H1 (cell line): Measurements from ENCODE around the gene TRDMT1. TPM values are rescaled to one million over a fixed set of nuclear protein-coding genes. Genes with fewer than 3 reads are reported as not detected.

Experiments
- CTCF ChIA-PET: fragments of 300-600 bp; sonication (Branson Sonifier 250); formaldehyde crosslinking; loops from one replicate; lab custom pipeline; 2021; ENCODE audit not compliant: partially characterized antibody; lab: Charles Lee
- POLR2A ChIA-PET: fragments of 300-600 bp; sonication (Branson Sonifier 250); formaldehyde crosslinking; loops from one replicate; lab custom pipeline; 2021; ENCODE audit warnings: inconsistent platforms; ENCODE audit not compliant: partially characterized antibody; lab: Charles Lee
- DNase-seq, 2 experiments: peaks; one replicate each; pipeline versions ENCODE4 v3.0.0 to v3.0.0-alpha.2; 2010 to 2022; ENCODE audit warnings: low spot score in 2 of 2, low read depth in 1 of 2, mixed read lengths in 1 of 2
- FAIRE-seq: peaks from 2 replicates; lab custom pipeline; 2011; peaks lifted over from hg19 to GRCh38; lab: Jason Lieb, UNC
- H2AFZ ChIP-seq: 2 replicates; pipeline ENCODE4 v1.8.1; 2012; ENCODE audit warnings: low read length, inconsistent platforms
- H2AK5ac ChIP-seq: 2 replicates; pipeline ENCODE4 v1.6.1; 2013; ENCODE audit warnings: low read depth, low read length
- H2BK120ac ChIP-seq: replicated peaks from 2 replicates; pipeline ENCODE3; 2013; ENCODE audit warnings: low read depth, low read length, inconsistent platforms
- H2BK12ac ChIP-seq: 2 replicates; pipeline ENCODE4 v1.6.1; 2013; ENCODE audit warnings: low read depth, low read length
- H2BK15ac ChIP-seq: 2 replicates; pipeline ENCODE4 v1.6.1; 2013; ENCODE audit warnings: low read length
- H2BK20ac ChIP-seq: 2 replicates; pipeline ENCODE4 v1.6.1; 2013; ENCODE audit warnings: low read length
- H2BK5ac ChIP-seq: 2 replicates; pipeline ENCODE4 v1.6.1; 2013; ENCODE audit warnings: low read depth, low read length
- H3K14ac ChIP-seq: 2 replicates; pipeline ENCODE4 v1.6.1; 2013; ENCODE audit warnings: inconsistent platforms; ENCODE audit not compliant: insufficient read length
- H3K18ac ChIP-seq: 2 replicates; pipeline ENCODE4 v1.6.1; 2013; ENCODE audit warnings: low read length; ENCODE audit errors: extremely low read depth
- H3K23ac ChIP-seq: 2 replicates; pipeline ENCODE4 v1.6.1; 2013; ENCODE audit warnings: inconsistent platforms; ENCODE audit not compliant: insufficient read length
- H3K23me2 ChIP-seq: 2 replicates; pipeline ENCODE4 v1.6.1; 2013; ENCODE audit warnings: low read depth, low read length
- H3K27ac ChIP-seq: 2 replicates; pipeline ENCODE4 v1.6.1; 2011; ENCODE audit warnings: low read depth, low read length, inconsistent platforms
- H3K27me3 ChIP-seq, 4 experiments: replicated peaks in 1 of 4; 1 replicate in 1 of 4; 2 replicates in 3 of 4; pipeline versions ENCODE4 v1.6.1 to v1.8.1; 2011 to 2013; ENCODE audit warnings: low read length in 3 of 4, mild to moderate bottlenecking in 3 of 4, inconsistent platforms in 2 of 4, mixed read lengths in 2 of 4, moderate library complexity in 1 of 4; ENCODE audit not compliant: control insufficient read depth in 3 of 4, insufficient read depth in 3 of 4; ENCODE audit errors: extremely low read depth in 1 of 4
- H3K36me3 ChIP-seq, 4 experiments: 2 replicates each; pipeline versions ENCODE4 v1.6.1 to v1.8.1; 2011 to 2013; ENCODE audit warnings: mild to moderate bottlenecking in 4 of 4, low read length in 3 of 4, moderate library complexity in 2 of 4, control low read depth in 1 of 4, inconsistent platforms in 1 of 4; ENCODE audit not compliant: insufficient read depth in 4 of 4, control insufficient read depth in 2 of 4
- H3K4ac ChIP-seq: replicated peaks from 2 replicates; pipeline ENCODE3; 2013; ENCODE audit warnings: low read length, low read depth, mixed read lengths, inconsistent platforms; ENCODE audit not compliant: insufficient read length
- H3K4me1 ChIP-seq, 4 experiments: replicated peaks in 1 of 4; 1 replicate in 1 of 4; 2 replicates in 3 of 4; pipeline versions ENCODE4 v1.6.1 to v1.8.1; 2011 to 2013; ENCODE audit warnings: low read length in 3 of 4, inconsistent platforms in 2 of 4, mixed read lengths in 1 of 4; ENCODE audit not compliant: insufficient read depth in 4 of 4, control insufficient read depth in 3 of 4
- H3K4me2 ChIP-seq, 2 experiments: 2 replicates each; pipeline versions ENCODE4 v1.6.1 to v1.8.1; 2011 to 2013; ENCODE audit warnings: low read depth in 2 of 2, low read length in 2 of 2, control low read depth in 1 of 2, inconsistent platforms in 1 of 2, mild to moderate bottlenecking in 1 of 2; ENCODE audit not compliant: insufficient read depth in 1 of 2
- H3K4me3 ChIP-seq, 4 experiments: fragments of 200-600, 300-600 bp in 1 of 4; sonication (generic), shearing (Covaris generic), sonication (Bioruptor Twin) in 1 of 4; 2 replicates each; pipeline versions ENCODE4 v1.5.1 to v1.8.1; 2011 to 2016; ENCODE audit warnings: low read length in 4 of 4, low read depth in 3 of 4, control low read depth in 2 of 4, inconsistent platforms in 2 of 4, mild to moderate bottlenecking in 2 of 4, mixed read lengths in 1 of 4, moderate library complexity in 1 of 4; ENCODE audit not compliant: insufficient read depth in 2 of 4; ENCODE audit errors: extremely low read depth in 1 of 4
- H3K56ac ChIP-seq: replicated peaks from 2 replicates; pipeline ENCODE3; 2013; ENCODE audit warnings: low read depth, mild to moderate bottlenecking, mixed read lengths, low read length, inconsistent platforms; ENCODE audit not compliant: insufficient read length
- H3K79me1 ChIP-seq: 2 replicates; pipeline ENCODE4 v1.6.1; 2013; ENCODE audit warnings: low read depth, low read length, control low read depth
- H3K79me2 ChIP-seq, 2 experiments: 2 replicates each; pipeline versions ENCODE4 v1.6.1 to v1.8.1; 2012 to 2013; ENCODE audit warnings: low read length in 2 of 2, mild to moderate bottlenecking in 2 of 2, inconsistent platforms in 1 of 2; ENCODE audit not compliant: insufficient read depth in 2 of 2, control insufficient read depth in 1 of 2
- H3K9ac ChIP-seq, 4 experiments: replicated peaks in 1 of 4; 1 replicate in 1 of 4; 2 replicates in 3 of 4; pipeline versions ENCODE4 v1.6.1 to v1.8.1; 2011 to 2013; ENCODE audit warnings: low read depth in 3 of 4, low read length in 3 of 4, control low read depth in 2 of 4, mild to moderate bottlenecking in 2 of 4, moderate library complexity in 2 of 4, inconsistent platforms in 1 of 4; ENCODE audit errors: extremely low read depth in 1 of 4
- H3K9me3 ChIP-seq, 2 experiments: 2 replicates each; pipeline versions ENCODE4 v1.6.1 to v1.8.1; 2012 to 2013; ENCODE audit warnings: mild to moderate bottlenecking in 2 of 2, moderate library complexity in 2 of 2, control low read depth in 1 of 2, inconsistent platforms in 1 of 2, low read depth in 1 of 2, low read length in 1 of 2, mixed read lengths in 1 of 2; ENCODE audit not compliant: insufficient read depth in 2 of 2
- H4K20me1 ChIP-seq, 2 experiments: replicated peaks in 1 of 2; 2 replicates each; pipeline versions ENCODE3 to v1.8.1; 2011 to 2013; ENCODE audit warnings: inconsistent platforms in 2 of 2, low read length in 2 of 2, mild to moderate bottlenecking in 1 of 2; ENCODE audit not compliant: insufficient read depth in 2 of 2, control insufficient read depth in 1 of 2
- H4K5ac ChIP-seq: 2 replicates; pipeline ENCODE4 v1.6.1; 2013; ENCODE audit warnings: low read length, low read depth, mixed read lengths, inconsistent platforms; ENCODE audit not compliant: insufficient read length
- H4K8ac ChIP-seq: 2 replicates; pipeline ENCODE4 v1.8.0; 2013; ENCODE audit warnings: mild to moderate bottlenecking, moderate library complexity, low read length, inconsistent platforms; ENCODE audit not compliant: insufficient read depth; ENCODE audit errors: extremely low read depth
- H4K91ac ChIP-seq: replicated peaks from 2 replicates; pipeline ENCODE3; 2013; ENCODE audit warnings: low read length, mixed read lengths, inconsistent platforms; ENCODE audit not compliant: insufficient read length
- TAF1 ChIP-seq: IDR thresholded peaks from 2 replicates; pipeline ENCODE4 v1.6.1; 2011; ENCODE audit warnings: mild to moderate bottlenecking, low read depth, low read length
- WGBS, 2 experiments: shearing (Covaris generic) in 1 of 2; methylation state at CpG; one replicate each; pipeline versions ENCODE4 v1.1.6 to v1.1.7; 2013 to 2015; ENCODE audit warnings: low lambda C conversion rate in 2 of 2, mixed read lengths in 2 of 2, inconsistent platforms in 1 of 2, low coverage in 1 of 2, missing lambda C conversion rate in 1 of 2; ENCODE audit not compliant: insufficient replicate concordance in 2 of 2, insufficient coverage in 1 of 2, insufficient read length in 1 of 2; ENCODE audit errors: extremely low coverage in 1 of 2, missing lambda C conversion rate in 1 of 2; 5-methylcytosine and 5-hydroxymethylcytosine counted together
- polyA plus RNA-seq, 7 experiments: library from polyadenylated mRNA; depleted of rRNA in 3 of 7; stranded (reverse) in 5 of 7; unstranded in 2 of 7; fragments of >200 nt in 5 of 7; fragments of 200-250 nt in 2 of 7; gene quantifications; 1 replicate in 5 of 7; 2 replicates in 1 of 7; 4 replicates in 1 of 7; pipeline versions ENCODE4 v1.2.1 to v1.2.3, GENCODE V29; 2011 to 2013; ENCODE audit warnings: missing spikeins in 2 of 7, mixed read lengths in 2 of 7
- total RNA-seq: library from RNA; stranded (reverse); fragmentation: NEBNext Ultra II Directional; extraction: Animal tissue kit (Norgen Biotek cat#: 25700); gene quantifications from 2 replicates; pipeline ENCODE4 v1.2.1, GENCODE V29; 2021

TRDMT1 gene
- total and polyA plus RNA-seq, 2 of the 8 experiments (the other 6 are each of a cell fraction or from before 2014, with no cell fraction given): 7.4 to 21.4 TPM

DNA sequence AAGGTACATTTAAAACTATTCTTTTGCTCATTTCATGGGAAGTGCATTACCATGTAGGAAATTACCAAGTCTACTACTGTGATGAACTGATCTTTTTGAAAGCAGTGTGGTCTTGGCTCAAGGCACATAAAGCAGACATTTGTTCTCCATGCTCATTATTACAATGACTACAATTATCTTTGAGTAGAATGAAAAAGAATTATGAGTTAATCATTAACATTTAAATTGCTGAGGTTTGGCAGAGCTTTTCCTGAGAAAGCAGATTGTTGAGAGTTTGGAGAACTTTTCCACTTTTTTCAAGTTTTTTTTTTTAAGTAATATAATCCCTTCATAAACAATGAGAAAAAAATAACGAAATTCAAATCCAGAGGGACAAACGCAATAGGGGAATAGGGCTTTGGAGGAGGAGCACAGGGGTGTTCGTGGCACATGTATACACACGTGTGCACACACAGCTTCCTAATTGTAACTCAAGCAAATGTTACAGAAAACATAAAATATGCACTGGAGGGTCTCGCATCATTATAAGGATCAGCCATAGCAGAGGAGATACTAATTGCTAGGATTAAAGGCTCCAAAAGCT lies 62.9 kb downstream of the TRDMT1 start:
- Histone ChIP-seq H3K56ac (no peak overlapping the region), H3K23ac (no peak overlapping the region), H2BK12ac (no peak overlapping the region), H3K79me2 (no peaks in the 10 kb centered on the region), H3K4me1 (0 out of 7 replicates have a peak, but pooled peaks cover 0 to 2% (median 0%) of the 10 kb centered on the region in 4 experiments), H3K36me3 (no peaks in the 10 kb centered on the region), H2AK5ac (no peak overlapping the region), H2BK20ac (no peak overlapping the region), H3K27ac (no peak overlapping the region), H4K91ac (no peak overlapping the region), H3K18ac (no peak overlapping the region), H3K27me3 (no peaks in the 10 kb centered on the region), H3K79me1 (no peaks in the 10 kb centered on the region), H3K4me3 (no peak overlapping the region), H2AFZ (no peak overlapping the region), H3K4me2 (no peak overlapping the region), H3K9me3 (no peaks in the 10 kb centered on the region), H3K23me2 (0 out of 2 replicates have a peak, but pooled peaks cover 1% of the 10 kb centered on the region), H2BK15ac (no peak overlapping the region; the same call in 1 of the 2 replicates), H2BK120ac (no peak overlapping the region), H4K5ac (no peak overlapping the region), H4K8ac (no peak overlapping the region), H3K14ac (no peak overlapping the region), H2BK5ac (no peak overlapping the region), H4K20me1 (no peaks in the 10 kb centered on the region), H3K4ac (no peak overlapping the region), H3K9ac (no peak overlapping the region)
- DNase-seq: no peak
- TF ChIP-seq TAF1: no peak
- no peak for FAIRE-seq
- ChIA-PET POLR2A (interaction anchor here (0.7 to 1.1 kb wide), 2 partner anchors 14 to 64 kb away, joined by 3 read pairs; no protein-coding TSS in a partner anchor), CTCF (interaction anchor here (0.7 to 1.4 kb wide), 2 partner anchors 92 to 136 kb away, joined by 3 to 6 read pairs; no protein-coding TSS in a partner anchor)
- 83% methylated on average over 5 of the region's 5 CpGs; no CpG with 5 or more reads in 1 of the 2 experiments for WGBS, 2 experiments
